Measurements from ENCODE around the gene CIB1.

DNA sequence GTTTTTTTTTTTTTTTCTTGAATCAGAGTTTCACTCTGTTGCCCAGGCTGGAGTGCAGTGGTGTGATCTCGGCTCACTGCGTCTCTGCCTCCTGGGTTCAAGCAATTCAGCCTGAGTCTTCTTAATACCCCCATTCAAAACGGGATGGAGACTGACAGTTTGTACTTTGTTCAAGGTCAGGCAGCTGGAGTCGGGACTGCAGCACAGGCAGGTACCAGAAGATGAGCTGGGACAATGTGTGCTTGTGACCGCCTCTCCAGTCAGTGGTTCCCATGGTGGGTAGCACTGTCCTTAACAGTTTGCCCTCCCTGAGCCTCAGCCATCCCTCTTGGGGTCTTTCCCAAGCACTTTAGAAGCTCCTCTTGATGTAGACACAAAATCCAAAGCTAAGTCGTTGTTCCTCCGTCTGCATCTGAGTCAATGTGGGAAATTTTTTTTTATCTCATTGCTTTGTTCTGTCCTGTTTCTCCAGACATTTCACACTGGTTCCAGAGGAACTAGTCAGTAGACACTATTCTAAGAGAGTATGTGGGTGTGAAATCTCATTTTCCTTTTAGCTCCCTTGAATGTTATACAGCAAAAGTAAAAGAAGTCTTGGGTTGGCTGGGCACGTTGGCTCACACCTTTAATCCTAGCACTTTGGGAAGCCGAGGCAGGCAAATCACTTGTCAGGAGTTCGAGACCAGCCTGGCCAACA, 10.3 kb upstream of the CIB1 start:
- TF ChIP-seq, protein P1, sequence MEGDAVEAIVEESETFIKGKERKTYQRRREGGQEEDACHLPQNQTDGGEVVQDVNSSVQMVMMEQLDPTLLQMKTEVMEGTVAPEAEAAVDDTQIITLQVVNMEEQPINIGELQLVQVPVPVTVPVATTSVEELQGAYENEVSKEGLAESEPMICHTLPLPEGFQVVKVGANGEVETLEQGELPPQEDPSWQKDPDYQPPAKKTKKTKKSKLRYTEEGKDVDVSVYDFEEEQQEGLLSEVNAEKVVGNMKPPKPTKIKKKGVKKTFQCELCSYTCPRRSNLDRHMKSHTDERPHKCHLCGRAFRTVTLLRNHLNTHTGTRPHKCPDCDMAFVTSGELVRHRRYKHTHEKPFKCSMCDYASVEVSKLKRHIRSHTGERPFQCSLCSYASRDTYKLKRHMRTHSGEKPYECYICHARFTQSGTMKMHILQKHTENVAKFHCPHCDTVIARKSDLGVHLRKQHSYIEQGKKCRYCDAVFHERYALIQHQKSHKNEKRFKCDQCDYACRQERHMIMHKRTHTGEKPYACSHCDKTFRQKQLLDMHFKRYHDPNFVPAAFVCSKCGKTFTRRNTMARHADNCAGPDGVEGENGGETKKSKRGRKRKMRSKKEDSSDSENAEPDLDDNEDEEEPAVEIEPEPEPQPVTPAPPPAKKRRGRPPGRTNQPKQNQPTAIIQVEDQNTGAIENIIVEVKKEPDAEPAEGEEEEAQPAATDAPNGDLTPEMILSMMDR (IDR thresholded peaks at IDR 0.05) = no peak
- no peak for TF ChIP-seq POLR2A (IDR thresholded peaks at IDR 0.05)
